Glutamatergic neuron (in vitro differentiated cells): Measurements from ENCODE around the gene SLAMF7. TPM values are rescaled to one million over a fixed set of nuclear protein-coding genes. Genes with fewer than 3 reads are reported as not detected.

Experiments used
- DNase-seq: peaks from one replicate; pipeline ENCODE4 v3.0.0; 2022
- H3K27ac Mint-ChIP-seq: one replicate; pipeline ENCODE4 v1.8.0; 2020; ENCODE audit warnings: mild to moderate bottlenecking, mixed read lengths, inconsistent platforms; ENCODE audit not compliant: unreplicated experiment
- H3K27me3 Mint-ChIP-seq: one replicate; pipeline ENCODE4 v1.8.0; 2020; ENCODE audit warnings: mild to moderate bottlenecking, moderate library complexity, mixed read lengths, inconsistent platforms; ENCODE audit not compliant: unreplicated experiment
- H3K36me3 Mint-ChIP-seq: one replicate; pipeline ENCODE4 v1.8.0; 2020; ENCODE audit warnings: mild to moderate bottlenecking, mixed read lengths, inconsistent platforms; ENCODE audit not compliant: unreplicated experiment
- H3K4me1 Mint-ChIP-seq: one replicate; pipeline ENCODE4 v1.8.0; 2020; ENCODE audit warnings: mild to moderate bottlenecking, low read depth, mixed read lengths, inconsistent platforms; ENCODE audit not compliant: unreplicated experiment
- H3K4me3 Mint-ChIP-seq: one replicate; pipeline ENCODE4 v1.8.0; 2020; ENCODE audit warnings: mild to moderate bottlenecking, mixed read lengths, inconsistent platforms; ENCODE audit not compliant: unreplicated experiment
- H3K9me3 Mint-ChIP-seq: one replicate; pipeline ENCODE4 v1.8.0; 2020; ENCODE audit warnings: mild to moderate bottlenecking, moderate library complexity, mixed read lengths, inconsistent platforms; ENCODE audit not compliant: unreplicated experiment
- total RNA-seq: library from RNA; stranded (reverse); fragmentation: NEBNext Ultra II Directional; extraction: Animal tissue kit (Norgen Biotek cat#: 25700); gene quantifications from one replicate; pipeline ENCODE4 v1.2.1, GENCODE V29; 2021; ENCODE audit not compliant: unreplicated experiment
- TF ChIP-seq, protein P1 (sequence below): fragments of 200-600 bp; sonication (generic); IDR thresholded peaks from one replicate; pipeline ENCODE4 v1.5.0; 2021; ENCODE audit not compliant: partially characterized antibody, unreplicated experiment

SLAMF7 gene
- total RNA-seq, 1 donor from 2014 or later, result not detected

- peaks cover 4% of the 10 kb centered on the region for H3K9me3 Mint-ChIP-seq
- no peaks in the 10 kb centered on the region for H3K4me1 Mint-ChIP-seq
- no peak overlapping the region for H3K4me3 Mint-ChIP-seq
- H3K27me3 Mint-ChIP-seq, result peaks cover 2% of the 10 kb centered on the region
- TF ChIP-seq, protein P1, sequence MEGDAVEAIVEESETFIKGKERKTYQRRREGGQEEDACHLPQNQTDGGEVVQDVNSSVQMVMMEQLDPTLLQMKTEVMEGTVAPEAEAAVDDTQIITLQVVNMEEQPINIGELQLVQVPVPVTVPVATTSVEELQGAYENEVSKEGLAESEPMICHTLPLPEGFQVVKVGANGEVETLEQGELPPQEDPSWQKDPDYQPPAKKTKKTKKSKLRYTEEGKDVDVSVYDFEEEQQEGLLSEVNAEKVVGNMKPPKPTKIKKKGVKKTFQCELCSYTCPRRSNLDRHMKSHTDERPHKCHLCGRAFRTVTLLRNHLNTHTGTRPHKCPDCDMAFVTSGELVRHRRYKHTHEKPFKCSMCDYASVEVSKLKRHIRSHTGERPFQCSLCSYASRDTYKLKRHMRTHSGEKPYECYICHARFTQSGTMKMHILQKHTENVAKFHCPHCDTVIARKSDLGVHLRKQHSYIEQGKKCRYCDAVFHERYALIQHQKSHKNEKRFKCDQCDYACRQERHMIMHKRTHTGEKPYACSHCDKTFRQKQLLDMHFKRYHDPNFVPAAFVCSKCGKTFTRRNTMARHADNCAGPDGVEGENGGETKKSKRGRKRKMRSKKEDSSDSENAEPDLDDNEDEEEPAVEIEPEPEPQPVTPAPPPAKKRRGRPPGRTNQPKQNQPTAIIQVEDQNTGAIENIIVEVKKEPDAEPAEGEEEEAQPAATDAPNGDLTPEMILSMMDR, result peak; percentile 54
- H3K27ac Mint-ChIP-seq, result no peak overlapping the region
- DNase-seq, result no peak
- H3K36me3 Mint-ChIP-seq, result no peaks in the 10 kb centered on the region
Observed at GRCh38 chr1:160777486-160778089, 38.5 kb downstream of the SLAMF7 start.

GRCh38 chr1:160778976-160779375, 39.9 kb downstream of the SLAMF7 start:
- Mint-ChIP-seq H3K27ac (no peak overlapping the region), H3K9me3 (peaks cover 4% of the 10 kb centered on the region), H3K4me1 (no peaks in the 10 kb centered on the region), H3K36me3 (no peaks in the 10 kb centered on the region), H3K27me3 (peaks cover 2% of the 10 kb centered on the region), H3K4me3 (no peak overlapping the region)
- DNase-seq, result no peak
- TF ChIP-seq, protein P1, result no peak

DNA sequence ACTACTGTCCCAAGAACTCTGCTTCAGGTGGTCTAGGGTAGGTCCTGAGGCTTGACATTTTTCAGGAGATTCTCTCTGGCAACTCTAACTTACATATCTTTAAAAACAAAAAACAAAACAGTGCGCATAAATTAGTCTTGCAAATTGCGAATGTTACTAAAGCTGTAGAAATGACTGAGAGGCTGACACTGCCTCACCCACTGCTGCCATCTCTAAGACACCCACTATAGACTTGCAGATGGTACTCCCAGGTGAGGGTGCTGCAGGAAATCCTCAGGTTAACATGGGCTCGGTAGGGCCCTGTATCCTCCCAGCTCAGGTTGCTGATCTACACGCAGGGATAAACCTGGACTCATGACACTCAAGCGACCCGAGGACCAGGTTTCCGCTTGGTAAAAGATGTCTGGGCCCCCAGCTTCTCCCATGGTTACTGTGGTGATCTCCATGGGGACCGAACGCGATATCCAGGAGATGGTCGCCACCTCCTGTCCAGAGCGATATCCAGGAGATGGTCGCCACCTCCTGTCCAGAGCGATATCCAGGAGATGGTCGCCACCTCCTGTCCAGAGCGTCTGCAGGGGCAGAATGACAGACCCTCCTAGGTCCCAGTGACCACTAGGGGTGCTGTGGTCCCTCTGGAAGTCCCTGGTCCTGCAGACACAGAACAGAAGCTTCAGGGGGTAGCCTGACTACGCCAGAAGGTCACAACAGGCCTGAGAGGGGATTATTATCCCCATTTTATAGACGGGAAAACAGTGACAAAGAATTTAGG, 40.8 kb downstream of the SLAMF7 start:
- Mint-ChIP-seq H3K4me3 (no peak overlapping the region), H3K9me3 (peaks cover 4% of the 10 kb centered on the region), H3K27me3 (peaks cover 2% of the 10 kb centered on the region), H3K27ac (no peak overlapping the region), H3K36me3 (no peaks in the 10 kb centered on the region), H3K4me1 (no peaks in the 10 kb centered on the region)
- peak; percentile 42 for DNase-seq
- TF ChIP-seq, protein P1, result peak; percentile 37

DNA sequence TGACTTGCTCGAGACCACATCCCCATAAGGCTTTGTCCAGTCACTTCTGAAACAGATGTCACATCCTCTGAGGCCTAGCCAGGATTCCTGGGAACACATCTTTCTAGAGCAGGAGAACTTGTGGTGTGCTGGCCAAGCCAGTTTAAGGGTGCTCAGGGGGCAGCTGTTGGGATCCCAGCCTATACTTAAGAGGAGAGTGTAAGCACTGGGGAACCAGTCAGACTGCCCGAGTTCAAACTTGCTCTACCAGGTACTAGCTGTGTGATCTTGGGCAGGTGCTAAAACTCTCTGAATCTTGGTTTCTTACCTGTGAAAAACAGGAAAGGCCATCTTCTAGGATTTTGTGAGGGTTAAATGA, 41.3 kb downstream of the SLAMF7 start:
- H3K4me1 Mint-ChIP-seq, result no peaks in the 10 kb centered on the region
- TF ChIP-seq, protein P1, result no peak
- no peak for DNase-seq
- H3K9me3 Mint-ChIP-seq, result no peaks in the 10 kb centered on the region
- H3K4me3 Mint-ChIP-seq, result no peak overlapping the region
- H3K27ac Mint-ChIP-seq, result no peak overlapping the region
- H3K36me3 Mint-ChIP-seq, result no peaks in the 10 kb centered on the region
- peaks cover 2% of the 10 kb centered on the region for H3K27me3 Mint-ChIP-seq

- no peaks in the 10 kb centered on the region for H3K9me3 Mint-ChIP-seq
- H3K27ac Mint-ChIP-seq, result peak overlapping the region; percentile 4
- no peaks in the 10 kb centered on the region for H3K4me1 Mint-ChIP-seq
- H3K36me3 Mint-ChIP-seq, result no peaks in the 10 kb centered on the region
- peaks cover 2% of the 10 kb centered on the region for H3K27me3 Mint-ChIP-seq
- TF ChIP-seq, protein P1, result no peak
- H3K4me3 Mint-ChIP-seq, result no peak overlapping the region
- no peak for DNase-seq
Observed at GRCh38 chr1:160781186-160781766, 42.2 kb downstream of the SLAMF7 start.
